GM21786 (cell line): ENCODE results near the gene JAZF1.

ENCODE experiments used
- ATAC-seq: cut with Tn5 transposase; IDR thresholded peaks from one replicate; pipeline ENCODE4 v1.9.1; 2021; ENCODE audit not compliant: unreplicated experiment

Gene JAZF1

DNA sequence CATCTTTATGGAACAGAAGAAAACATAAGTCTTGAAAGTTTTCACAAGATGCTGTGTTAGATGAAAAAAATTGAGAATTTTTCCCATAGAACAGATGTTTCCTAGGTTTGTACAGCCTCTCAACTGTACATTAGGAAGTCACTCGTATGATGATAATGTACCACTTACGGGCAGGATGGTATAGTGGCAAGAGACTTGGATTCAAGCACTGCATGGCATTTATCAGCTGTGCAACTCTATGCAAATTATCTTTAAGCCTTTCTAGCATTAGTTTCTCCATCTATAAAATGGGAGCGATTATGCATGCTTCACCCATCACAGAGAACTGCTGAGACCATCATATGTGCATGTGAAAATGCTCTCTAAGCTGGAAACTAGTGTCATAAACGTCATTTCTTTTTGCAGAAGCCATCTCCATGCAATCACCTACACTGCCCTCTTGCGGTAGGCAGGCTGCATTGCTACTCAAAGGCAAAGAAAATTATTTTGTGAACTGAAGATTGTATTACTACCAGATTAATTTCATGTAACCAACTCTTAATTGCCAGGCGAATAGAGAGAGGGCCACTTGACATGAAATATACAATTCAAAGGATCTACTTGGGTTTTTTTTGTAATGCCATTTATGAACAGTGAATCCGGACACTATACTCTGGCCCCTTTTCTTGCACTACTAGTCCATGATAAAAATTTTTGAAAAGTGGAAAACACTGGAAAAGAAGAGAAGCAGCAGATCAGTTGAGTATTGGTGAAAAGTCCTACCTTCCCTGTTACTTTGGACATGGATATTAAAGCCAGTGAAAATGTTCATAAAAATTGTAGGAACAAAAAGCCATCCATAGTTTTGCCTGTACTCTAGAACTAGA, 102.3 kb downstream of the JAZF1 start:
- no peak for ATAC-seq

- no peak for ATAC-seq
These were observed 103.0 kb downstream of the JAZF1 start for GRCh38 chr7:28077616-28078015.

DNA sequence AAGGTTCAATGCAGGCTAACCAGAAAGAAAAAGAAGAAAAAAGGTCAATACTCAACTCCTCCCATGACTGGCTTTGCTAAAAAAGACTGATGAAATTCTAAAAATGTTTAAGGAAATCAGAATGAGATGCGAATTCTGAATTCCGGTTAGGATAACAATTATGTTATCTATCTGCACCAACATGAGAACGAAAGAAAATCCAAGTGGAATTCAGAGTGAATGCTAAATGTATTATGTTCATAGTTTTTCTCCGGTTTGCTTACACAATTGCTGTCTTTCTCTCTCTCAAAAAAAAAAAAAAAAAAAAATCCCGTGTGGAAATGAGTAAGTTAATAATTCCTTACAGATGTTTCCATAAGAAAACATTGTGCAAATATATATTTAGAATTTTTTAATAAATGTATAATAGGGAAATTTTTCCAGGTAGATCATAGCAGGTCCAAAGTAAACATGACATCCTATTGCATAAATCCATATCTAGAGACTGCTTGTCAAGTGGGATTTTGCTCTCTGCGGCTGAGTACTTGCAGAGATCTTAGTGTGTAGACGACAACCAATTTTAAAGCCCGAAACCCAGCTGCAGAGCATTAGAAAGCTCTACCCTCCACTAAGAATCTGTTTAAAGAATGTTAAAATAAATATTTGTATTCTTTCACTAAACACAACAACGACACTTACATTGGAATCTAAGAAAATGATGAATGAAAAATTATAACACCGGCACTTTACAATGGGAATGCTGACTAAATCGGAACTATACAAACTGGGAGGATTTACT, 104.0 kb downstream of the JAZF1 start:
- no peak for ATAC-seq

GRCh38 chr7:28075674-28076358, 104.8 kb downstream of the JAZF1 start:
- no peak for ATAC-seq

- ATAC-seq: no peak
These were observed 107.6 kb downstream of the JAZF1 start for GRCh38 chr7:28072876-28073514.

GRCh38 chr7:28071570-28071969, 109.0 kb downstream of the JAZF1 start:
- no peak for ATAC-seq

GRCh38 chr7:28070297-28071055, 110.1 kb downstream of the JAZF1 start:
- no peak for ATAC-seq

GRCh38 chr7:28069807-28070206, 110.8 kb downstream of the JAZF1 start:
- ATAC-seq: no peak

DNA sequence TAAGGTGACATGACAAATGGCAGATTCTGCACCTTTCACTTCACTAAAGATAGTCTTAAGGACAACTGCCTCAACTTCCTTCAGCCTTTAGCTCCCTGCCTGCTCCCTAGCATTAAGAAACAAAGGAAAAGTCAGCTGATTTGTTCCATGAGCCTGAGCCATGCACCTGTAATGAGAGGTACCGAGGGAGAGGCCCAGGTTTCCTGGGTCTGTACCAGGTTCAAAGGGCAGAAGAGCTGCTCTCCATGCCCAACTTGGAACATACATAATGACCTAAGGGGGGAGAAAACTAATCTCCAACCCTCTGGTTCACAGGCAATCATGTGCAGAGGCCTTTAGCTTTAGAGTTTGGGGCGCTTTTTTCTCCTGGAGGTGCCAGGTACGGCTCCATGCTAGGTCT, 111.2 kb downstream of the JAZF1 start:
- no peak for ATAC-seq

GRCh38 chr7:28068811-28069216, 111.8 kb downstream of the JAZF1 start:
- no peak for ATAC-seq

GRCh38 chr7:28067171-28067570, 113.4 kb downstream of the JAZF1 start:
- no peak for ATAC-seq

GRCh38 chr7:28065721-28066285, 114.8 kb downstream of the JAZF1 start:
- ATAC-seq: no peak

GRCh38 chr7:28065308-28065707, 115.3 kb downstream of the JAZF1 start:
- no peak for ATAC-seq

DNA sequence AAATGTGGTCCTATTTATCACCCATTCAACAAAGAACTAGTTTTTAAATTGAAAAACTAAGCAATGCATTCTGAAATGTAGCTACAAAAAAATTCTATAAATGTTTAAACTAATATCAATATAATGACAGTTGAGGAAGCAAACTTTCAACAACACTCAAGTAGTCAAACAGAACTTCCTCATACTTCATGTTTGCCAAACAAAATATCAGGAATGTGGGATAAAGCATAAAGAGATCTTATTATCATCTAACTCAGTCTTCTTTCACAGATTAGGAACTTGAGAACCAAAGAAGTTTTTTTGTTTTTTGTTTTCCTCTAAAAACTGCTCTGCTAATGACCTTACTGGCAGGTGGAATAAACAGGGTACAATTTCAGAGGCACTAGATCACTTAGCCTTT, 116.2 kb downstream of the JAZF1 start:
- ATAC-seq: no peak

DNA sequence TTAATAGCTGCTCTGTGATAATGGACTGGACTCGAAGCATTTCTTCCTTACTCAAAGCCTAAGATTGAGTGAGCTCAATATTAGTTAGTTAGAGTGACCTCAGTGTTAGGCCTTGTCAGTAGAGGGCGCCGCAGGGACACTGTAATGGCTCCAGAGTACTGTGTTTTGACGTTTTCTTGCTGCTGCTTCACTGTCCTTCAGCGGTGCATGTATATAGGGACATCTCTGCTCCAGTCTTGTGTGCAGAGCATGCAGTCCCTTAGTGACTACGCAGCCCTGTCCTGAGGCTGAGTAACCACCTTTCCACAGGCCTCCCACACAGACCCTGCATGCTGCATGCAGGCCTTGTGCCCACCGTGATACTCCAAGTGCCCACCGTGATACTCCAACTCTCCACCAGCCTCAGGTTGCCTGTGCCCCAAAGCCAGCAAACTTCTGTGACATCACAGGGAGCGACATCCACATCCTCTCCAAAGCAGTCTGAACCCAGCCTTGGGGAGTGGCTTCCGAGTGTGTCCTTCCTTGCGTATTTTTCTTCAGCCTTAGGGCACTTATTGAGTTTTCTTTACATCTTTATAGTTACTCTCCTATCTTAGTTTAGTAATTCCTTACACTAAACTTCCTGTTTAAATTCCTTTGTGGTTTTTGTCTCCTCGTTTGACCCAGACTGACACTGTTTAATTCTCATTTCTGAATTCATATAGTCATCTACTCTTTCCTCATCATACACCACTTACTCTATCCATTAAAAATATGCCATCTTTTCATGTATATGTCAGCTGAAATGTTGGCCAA, 118.2 kb downstream of the JAZF1 start:
- ATAC-seq: peak; percentile 89

- peak; percentile 15 for ATAC-seq
These were observed 118.8 kb downstream of the JAZF1 start for GRCh38 chr7:28061824-28062196.

DNA sequence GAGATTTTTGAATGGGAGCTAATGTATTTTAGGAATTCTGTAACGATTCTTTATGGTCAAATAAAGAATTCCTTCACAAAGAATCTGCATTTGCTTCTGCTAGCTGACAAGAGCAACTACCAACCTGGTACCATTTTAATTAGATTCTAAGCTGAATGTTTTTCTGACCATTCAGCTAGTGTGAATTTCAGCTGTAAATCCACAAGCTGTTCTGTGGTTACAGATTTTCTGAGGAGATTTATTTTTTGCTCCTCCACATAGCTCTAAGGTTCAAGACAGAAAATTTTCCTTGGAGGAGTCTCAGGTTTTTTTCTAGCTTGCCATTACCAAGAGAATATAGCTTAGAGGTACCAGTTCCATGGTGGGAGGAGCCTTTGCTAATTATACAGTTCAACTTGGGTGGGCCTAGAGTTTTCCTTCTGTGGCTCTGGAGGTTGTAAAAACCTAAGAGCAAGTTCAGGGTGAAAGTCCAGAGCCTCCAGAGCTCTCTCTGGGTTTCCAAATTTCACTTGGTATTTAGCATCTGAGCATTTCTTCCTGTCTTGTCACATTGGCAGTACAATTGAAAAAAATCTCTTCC, 120.1 kb downstream of the JAZF1 start:
- ATAC-seq: no peak

GRCh38 chr7:28055161-28055544, 125.4 kb downstream of the JAZF1 start:
- ATAC-seq: no peak
